Naive thymus-derived CD4-positive, alpha-beta T cell (primary cell): ENCODE results near the gene TMEM134. TPM values are rescaled to one million over a fixed set of nuclear protein-coding genes. Genes with fewer than 3 reads are reported as not detected.

ENCODE experiments used
- ATAC-seq: fragments of 150-1000 bp; cut with Tn5 transposase; 2 replicates; pipeline ENCODE4 v1.10.0; 2021; ENCODE audit warnings: mild to moderate bottlenecking, moderate library complexity
- CTCF ChIA-PET: fragments of 350-600 bp; sonication (Branson Sonifier 250); formaldehyde crosslinking; loops from one replicate; lab custom pipeline; 2021; ENCODE audit warnings: antibody characterized with exemption; lab: Charles Lee
- POLR2A ChIA-PET: fragments of 350-600 bp; sonication (Branson Sonifier 250); formaldehyde crosslinking; loops from one replicate; lab custom pipeline; 2021; ENCODE audit warnings: antibody characterized with exemption, inconsistent platforms; lab: Charles Lee
- DNase-seq, 9 donors: peaks; one replicate each; pipeline versions ENCODE4 v3.0.0 to v3.0.0-alpha.2; 2020 to 2022; ENCODE audit warnings: mixed read lengths in 1 of 9
- H3K27ac ChIP-seq: one replicate; pipeline ENCODE4 v1.7.0; 2013; ENCODE audit warnings: mild to moderate bottlenecking, low read depth, low read length, moderate library complexity
- H3K27me3 ChIP-seq, 2 donors: one replicate each; pipeline ENCODE4 v1.7.0; 2013; ENCODE audit warnings: low read length in 2 of 2, mild to moderate bottlenecking in 2 of 2, moderate library complexity in 2 of 2; ENCODE audit not compliant: control insufficient read depth in 2 of 2, insufficient read depth in 2 of 2
- H3K36me3 ChIP-seq, 3 experiments: 1 replicate in 2 of 3; 2 replicates in 1 of 3; pipeline ENCODE4 v1.7.0; 2013; ENCODE audit warnings: low read length in 3 of 3, mild to moderate bottlenecking in 3 of 3, moderate library complexity in 1 of 3; ENCODE audit not compliant: insufficient read depth in 3 of 3, control insufficient read depth in 2 of 3
- H3K4me1 ChIP-seq, 2 donors: one replicate each; pipeline ENCODE4 v1.7.0; 2013; ENCODE audit warnings: low read length in 2 of 2, mild to moderate bottlenecking in 2 of 2, moderate library complexity in 1 of 2; ENCODE audit not compliant: control insufficient read depth in 2 of 2, insufficient read depth in 2 of 2
- H3K4me3 ChIP-seq: 2 replicates; pipeline ENCODE4 v1.7.0; 2013; ENCODE audit warnings: mild to moderate bottlenecking, low read length
- H3K9me3 ChIP-seq, 3 experiments: 1 replicate in 2 of 3; 2 replicates in 1 of 3; pipeline ENCODE4 v1.7.0; 2013; ENCODE audit warnings: low read length in 3 of 3; ENCODE audit not compliant: control insufficient read depth in 2 of 3
- H3K27ac Mint-ChIP-seq, 9 donors: one replicate each; pipeline ENCODE4 v1.8.0; 2020 to 2022; ENCODE audit warnings: mixed read lengths in 9 of 9, mild to moderate bottlenecking in 8 of 9, moderate library complexity in 5 of 9, inconsistent platforms in 2 of 9
- H3K27me3 Mint-ChIP-seq, 5 donors: one replicate each; pipeline ENCODE4 v1.8.0; 2021 to 2022; ENCODE audit warnings: mixed read lengths in 5 of 5, mild to moderate bottlenecking in 1 of 5
- H3K36me3 Mint-ChIP-seq, 5 donors: one replicate each; pipeline ENCODE4 v1.8.0; 2020 to 2022; ENCODE audit warnings: mixed read lengths in 5 of 5, mild to moderate bottlenecking in 3 of 5, inconsistent platforms in 1 of 5
- H3K4me1 Mint-ChIP-seq, 7 donors: one replicate each; pipeline ENCODE4 v1.8.0; 2020 to 2022; ENCODE audit warnings: mixed read lengths in 7 of 7, mild to moderate bottlenecking in 3 of 7, inconsistent platforms in 1 of 7
- H3K4me3 Mint-ChIP-seq, 10 donors: one replicate each; pipeline ENCODE4 v1.8.0; 2020 to 2022; ENCODE audit warnings: mild to moderate bottlenecking in 10 of 10, mixed read lengths in 10 of 10, moderate library complexity in 6 of 10, inconsistent platforms in 2 of 10
- H3K9me3 Mint-ChIP-seq, 11 donors: one replicate each; pipeline ENCODE4 v1.8.0; 2020 to 2022; ENCODE audit warnings: mixed read lengths in 11 of 11, mild to moderate bottlenecking in 4 of 11, inconsistent platforms in 1 of 11, moderate library complexity in 1 of 11
- intact Hi-C, 2 donors: fragments of 100-400 bp; cut with micrococcal nuclease; formaldehyde crosslinking; loops; one replicate each; pipeline ENCODE4 v1.15.1; 2023
- polyA plus RNA-seq, 2 donors: library from polyadenylated mRNA; unstranded; fragments of 300-500 nt; fragmentation: Illumina TruSeq; gene quantifications; one replicate each; pipeline ENCODE4 v1.2.3, GENCODE V29; 2021
- total RNA-seq, 6 experiments: library from RNA in 5 of 6; stranded (reverse) in 5 of 6; gene quantifications; 1 replicate in 5 of 6; 2 replicates in 1 of 6; pipeline ENCODE4 v1.2.3 and lab custom pipeline; 2021 to 2026

The TMEM134 gene
- total and polyA plus RNA-seq, 7 experiments from 2014 or later: 52.4 to 143 (median 88.2) TPM

GRCh38 chr11:67505605-67506396 is 36.8 kb upstream of the TMEM134 start:
- Mint-ChIP-seq H3K9me3 (peaks cover 0 to 5% (median 0%) of the 10 kb centered on the region in 11 donors), H3K4me1 (peaks cover 31 to 54% (median 46%) of the 10 kb centered on the region in 7 donors), H3K4me3 (peak overlapping the region; percentile 89 to 95 (median 90)), H3K27me3 (peaks cover 0 to 5% (median 0%) of the 10 kb centered on the region in 5 donors), H3K27ac (peak overlapping the region; percentile 84 to 98 (median 93)), H3K36me3 (peaks cover 3 to 23% (median 5%) of the 10 kb centered on the region in 5 donors)
- H3K36me3 ChIP-seq: peaks cover 0 to 26% (median 6%) of the 10 kb centered on the region in 3 experiments
- H3K4me1 ChIP-seq: peaks cover 40 to 45% of the 10 kb centered on the region in 2 donors
- H3K27me3 ChIP-seq: no peaks in the 10 kb centered on the region
- H3K27ac ChIP-seq: peak overlapping the region; percentile 96
- DNase-seq (peak; percentile 84 to 91 (median 88)), ATAC-seq (peak; percentile 69)
- peak overlapping the region; percentile 81 for H3K4me3 ChIP-seq
- POLR2A ChIA-PET: interaction anchor here (0.6 to 5.0 kb wide), 18 partner anchors 21 to 387 kb away, joined by 3 to 40 read pairs (median 4); partner anchors contain the start of genes AIP, KDM2A, POLD4 and PPP1CA
- CTCF ChIA-PET: interaction anchor here (0.6 to 1.3 kb wide), 8 partner anchors 19 to 149 kb away, joined by 3 to 6 read pairs (median 3); partner anchors contain the start of gene PPP1CA
- intact Hi-C loops: loop anchor here (1.0 to 5.0 kb wide), 12 partner anchors 22 to 1188 kb away; partner anchors contain the start of genes PTPRCAP (in 2 of the 2), CD248 (in 1 of the 2), GRK2 (in 1 of the 2) and POLD4 (in 1 of the 2)
- H3K9me3 ChIP-seq: no peaks in the 10 kb centered on the region

GRCh38 chr11:67504950-67505581 is 36.0 kb upstream of the TMEM134 start, which contains the start of gene PITPNM1:
TSS of gene PITPNM1 (minus strand) at chr11:67505363. CDS start at chr11:67504180, 1,183 bp downstream.
- Histone ChIP-seq H3K36me3 (peaks cover 0 to 33% (median 6%) of the 10 kb centered on the region in 3 experiments), H3K27ac (peak within 1 kb of the TSS; percentile 96), H3K4me3 (peak within 1 kb of the TSS; percentile 81), H3K27me3 (no peaks in the 10 kb centered on the region), H3K4me1 (peaks cover 40 to 45% of the 10 kb centered on the region in 2 donors), H3K9me3 (no peaks in the 10 kb centered on the region)
- DNase-seq: peak; percentile 50 to 90 (median 63)
- H3K9me3 Mint-ChIP-seq: peaks cover 0 to 5% (median 0%) of the 10 kb centered on the region in 11 donors
- H3K36me3 Mint-ChIP-seq: peaks cover 8 to 29% (median 8%) of the 10 kb centered on the region in 5 donors
- H3K4me1 Mint-ChIP-seq: peaks cover 35 to 57% (median 50%) of the 10 kb centered on the region in 7 donors
- POLR2A ChIA-PET: interaction anchor here (0.7 to 5.0 kb wide), 14 partner anchors 20 to 152 kb away, joined by 3 to 40 read pairs (median 4); partner anchors contain the start of genes AIP, POLD4, PPP1CA and PTPRCAP
- intact Hi-C loops: loop anchor here (5.0 kb wide), 4 partner anchors 238 to 1188 kb away; partner anchors contain the start of genes CD248 (in 1 of the 2), GRK2 (in 1 of the 2) and RBM14 (in 1 of the 2)
- CTCF ChIA-PET: interaction anchor here (0.6 to 1.3 kb wide), 9 partner anchors 18 to 148 kb away, joined by 3 to 6 read pairs (median 3); partner anchors contain the start of gene PPP1CA
- H3K27ac Mint-ChIP-seq: peak within 1 kb of the TSS; percentile 84 to 98 (median 93)
- ATAC-seq: peak; percentile 22
- peak within 1 kb of the TSS; percentile 89 to 95 (median 91) for H3K4me3 Mint-ChIP-seq
- peaks cover 0 to 2% (median 0%) of the 10 kb centered on the region in 5 donors for H3K27me3 Mint-ChIP-seq

GRCh38 chr11:67504005-67504949 is 35.2 kb upstream of the TMEM134 start:
- Histone ChIP-seq H3K36me3 (peaks cover 0 to 39% (median 6%) of the 10 kb centered on the region in 3 experiments), H3K9me3 (no peaks in the 10 kb centered on the region), H3K4me3 (peak overlapping the region; percentile 81), H3K4me1 (peaks cover 40 to 45% of the 10 kb centered on the region in 2 donors), H3K27me3 (no peaks in the 10 kb centered on the region), H3K27ac (peak overlapping the region; percentile 96)
- DNase-seq: peak in 5 of 9 donors; percentile 28 to 58 (median 30)
- H3K9me3 Mint-ChIP-seq: peaks cover 0 to 5% (median 0%) of the 10 kb centered on the region in 11 donors
- H3K27me3 Mint-ChIP-seq: peaks cover 0 to 2% (median 0%) of the 10 kb centered on the region in 5 donors
- peak overlapping the region; percentile 87 to 95 (median 91) for H3K4me3 Mint-ChIP-seq
- intact Hi-C loops: no loop called here
- CTCF ChIA-PET: interaction anchor here (0.6 to 1.3 kb wide), 3 partner anchors 103 to 147 kb away, joined by 3 to 4 read pairs (median 3); partner anchors contain the start of gene PPP1CA
- ATAC-seq: no peak
- POLR2A ChIA-PET: interaction anchor here (0.8 to 5.0 kb wide), 9 partner anchors 14 to 148 kb away, joined by 3 to 40 read pairs (median 5); partner anchors contain the start of genes AIP, PPP1CA, PTPRCAP and TMEM134
- peak overlapping the region; percentile 31 to 98 (median 87) for H3K27ac Mint-ChIP-seq
- H3K36me3 Mint-ChIP-seq: peaks cover 8 to 33% (median 11%) of the 10 kb centered on the region in 5 donors
- H3K4me1 Mint-ChIP-seq: peaks cover 35 to 54% (median 50%) of the 10 kb centered on the region in 7 donors

- Mint-ChIP-seq H3K27ac (peak overlapping the region; percentile 2 to 83 (median 72)), H3K9me3 (peaks cover 0 to 3% (median 0%) of the 10 kb centered on the region in 11 donors), H3K27me3 (no peaks in the 10 kb centered on the region), H3K36me3 (peaks cover 8 to 33% (median 11%) of the 10 kb centered on the region in 5 donors), H3K4me3 (peak overlapping the region; percentile 48 to 95 (median 76)), H3K4me1 (peaks cover 28 to 46% (median 43%) of the 10 kb centered on the region in 7 donors)
- H3K36me3 ChIP-seq: peaks cover 0 to 46% (median 6%) of the 10 kb centered on the region in 3 experiments
- ChIA-PET POLR2A (interaction anchor here (0.8 to 5.0 kb wide), 5 partner anchors 12 to 103 kb away, joined by 3 to 28 read pairs (median 4); partner anchors contain the start of genes PPP1CA and TMEM134), CTCF (interaction anchor here (0.5 kb wide), 1 partner anchor 111 kb away, joined by 3 read pairs; no protein-coding TSS in a partner anchor)
- DNase-seq: no peak
- H3K27me3 ChIP-seq: no peaks in the 10 kb centered on the region
- peaks cover 35 to 39% of the 10 kb centered on the region in 2 donors for H3K4me1 ChIP-seq
- peak overlapping the region; percentile 96 for H3K27ac ChIP-seq
- no peaks in the 10 kb centered on the region for H3K9me3 ChIP-seq
- no peak for ATAC-seq
- intact Hi-C loops: no loop called here
- H3K4me3 ChIP-seq: peak overlapping the region; percentile 20
These were observed 34.3 kb upstream of the TMEM134 start for GRCh38 chr11:67503119-67504004.
